ENCODE measurements around the gene SOX6. TPM values are rescaled to one million over a fixed set of nuclear protein-coding genes. Genes with fewer than 3 reads are reported as not detected.

Gene SOX6
- total RNA-seq, 1 donor from 2014 or later: 4.9 TPM

DNA sequence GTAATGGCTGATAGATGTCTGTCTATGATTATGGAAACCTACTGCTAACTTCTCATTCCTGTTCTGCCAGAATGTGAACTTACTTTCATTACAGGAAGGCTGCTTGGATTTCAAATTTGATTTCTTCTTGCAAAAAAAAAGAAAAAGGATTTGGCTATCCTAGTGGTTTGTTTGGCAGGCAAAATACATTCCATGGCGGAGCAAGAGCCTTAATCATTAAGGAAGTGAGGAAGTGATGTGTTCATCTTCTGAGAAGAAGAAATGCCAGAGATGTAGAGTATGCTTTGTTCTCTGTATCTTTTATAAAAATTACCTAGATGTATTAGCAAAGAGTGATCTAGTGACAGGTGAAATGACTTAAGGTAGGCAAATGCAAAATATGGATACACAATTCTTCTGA is 356.3 kb downstream of the SOX6 start:
- Histone ChIP-seq H3K4me1 (peaks cover 14% of the 10 kb centered on the region), H3K9me3 (no peaks in the 10 kb centered on the region), H3K27ac (no peak overlapping the region), H3K36me3 (no peaks in the 10 kb centered on the region), H3K27me3 (no peaks in the 10 kb centered on the region), H3K4me3 (no peak overlapping the region)
- DNase-seq (ENCODE audit: extremely low spot score in 2 of 2): no peak
- intact Hi-C loops (cut with DNase I): no loop called here
- TF ChIP-seq POLR2AphosphoS5 (IDR thresholded peaks at IDR 0.05; ENCODE audit: insufficient read depth in 1 of 2, low read depth in 1 of 2) (no peak), POLR2A (IDR thresholded peaks at IDR 0.05) (no peak)
- TF ChIP-seq, protein P1, sequence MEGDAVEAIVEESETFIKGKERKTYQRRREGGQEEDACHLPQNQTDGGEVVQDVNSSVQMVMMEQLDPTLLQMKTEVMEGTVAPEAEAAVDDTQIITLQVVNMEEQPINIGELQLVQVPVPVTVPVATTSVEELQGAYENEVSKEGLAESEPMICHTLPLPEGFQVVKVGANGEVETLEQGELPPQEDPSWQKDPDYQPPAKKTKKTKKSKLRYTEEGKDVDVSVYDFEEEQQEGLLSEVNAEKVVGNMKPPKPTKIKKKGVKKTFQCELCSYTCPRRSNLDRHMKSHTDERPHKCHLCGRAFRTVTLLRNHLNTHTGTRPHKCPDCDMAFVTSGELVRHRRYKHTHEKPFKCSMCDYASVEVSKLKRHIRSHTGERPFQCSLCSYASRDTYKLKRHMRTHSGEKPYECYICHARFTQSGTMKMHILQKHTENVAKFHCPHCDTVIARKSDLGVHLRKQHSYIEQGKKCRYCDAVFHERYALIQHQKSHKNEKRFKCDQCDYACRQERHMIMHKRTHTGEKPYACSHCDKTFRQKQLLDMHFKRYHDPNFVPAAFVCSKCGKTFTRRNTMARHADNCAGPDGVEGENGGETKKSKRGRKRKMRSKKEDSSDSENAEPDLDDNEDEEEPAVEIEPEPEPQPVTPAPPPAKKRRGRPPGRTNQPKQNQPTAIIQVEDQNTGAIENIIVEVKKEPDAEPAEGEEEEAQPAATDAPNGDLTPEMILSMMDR (IDR thresholded peaks at IDR 0.05): no peak

DNA sequence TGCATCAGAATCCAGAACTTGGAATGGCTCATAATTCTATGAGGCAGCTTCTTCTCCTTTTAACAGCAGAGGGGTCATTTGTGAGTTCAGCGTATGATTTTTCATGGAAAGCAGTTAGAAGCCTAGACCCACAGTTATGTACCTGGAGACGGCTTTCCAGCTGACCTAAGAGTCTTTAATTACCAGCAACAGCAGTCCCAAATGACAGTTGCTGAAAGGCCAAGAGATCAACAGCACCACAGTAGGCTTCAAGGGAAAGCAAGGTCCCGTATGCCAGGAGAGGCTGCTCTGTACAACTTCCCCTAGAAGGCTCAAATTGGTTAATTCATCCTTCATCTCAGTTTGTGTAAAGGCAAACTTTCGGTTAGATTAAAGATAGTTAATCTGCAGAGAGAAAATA is 363.0 kb downstream of the SOX6 start:
- Histone ChIP-seq H3K27me3 (no peaks in the 10 kb centered on the region), H3K36me3 (no peaks in the 10 kb centered on the region), H3K27ac (no peak overlapping the region), H3K9me3 (no peaks in the 10 kb centered on the region), H3K4me1 (no peaks in the 10 kb centered on the region), H3K4me3 (no peak overlapping the region)
- DNase-seq (ENCODE audit: extremely low spot score in 2 of 2): no peak
- intact Hi-C loops (cut with DNase I): no loop called here
- TF ChIP-seq POLR2AphosphoS5 (IDR thresholded peaks at IDR 0.05; ENCODE audit: insufficient read depth in 1 of 2, low read depth in 1 of 2) (no peak), POLR2A (IDR thresholded peaks at IDR 0.05) (no peak)
- TF ChIP-seq, protein P1 (IDR thresholded peaks at IDR 0.05): no peak

DNA sequence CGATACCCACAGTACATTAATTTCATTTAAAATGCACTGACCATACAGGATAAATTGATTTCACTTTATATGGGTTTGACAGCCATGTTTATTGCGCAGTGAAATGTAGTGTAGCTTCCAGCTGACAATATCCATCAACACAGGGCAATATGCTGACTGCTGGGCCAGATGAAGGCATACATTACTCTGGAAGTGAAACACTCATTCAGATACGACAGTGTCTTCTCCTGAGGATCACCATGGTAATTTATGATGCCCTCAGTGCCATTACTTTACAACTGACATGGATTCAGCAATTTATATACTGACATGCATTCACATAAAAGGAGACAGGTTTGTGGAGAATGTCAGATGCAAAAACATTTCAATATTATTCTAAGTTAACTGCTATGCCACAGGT is 365.1 kb downstream of the SOX6 start:
- H3K9me3 ChIP-seq: no peaks in the 10 kb centered on the region
- H3K4me1 ChIP-seq: no peaks in the 10 kb centered on the region
- no peaks in the 10 kb centered on the region for H3K36me3 ChIP-seq
- no peak for DNase-seq (ENCODE audit: extremely low spot score in 2 of 2)
- H3K27ac ChIP-seq: no peak overlapping the region
- no peaks in the 10 kb centered on the region for H3K27me3 ChIP-seq
- intact Hi-C loops (cut with DNase I): no loop called here
- H3K4me3 ChIP-seq: no peak overlapping the region
- TF ChIP-seq POLR2A (IDR thresholded peaks at IDR 0.05) (no peak), POLR2AphosphoS5 (IDR thresholded peaks at IDR 0.05; ENCODE audit: insufficient read depth in 1 of 2, low read depth in 1 of 2) (no peak)
- TF ChIP-seq, protein P1 (IDR thresholded peaks at IDR 0.05): no peak

DNA sequence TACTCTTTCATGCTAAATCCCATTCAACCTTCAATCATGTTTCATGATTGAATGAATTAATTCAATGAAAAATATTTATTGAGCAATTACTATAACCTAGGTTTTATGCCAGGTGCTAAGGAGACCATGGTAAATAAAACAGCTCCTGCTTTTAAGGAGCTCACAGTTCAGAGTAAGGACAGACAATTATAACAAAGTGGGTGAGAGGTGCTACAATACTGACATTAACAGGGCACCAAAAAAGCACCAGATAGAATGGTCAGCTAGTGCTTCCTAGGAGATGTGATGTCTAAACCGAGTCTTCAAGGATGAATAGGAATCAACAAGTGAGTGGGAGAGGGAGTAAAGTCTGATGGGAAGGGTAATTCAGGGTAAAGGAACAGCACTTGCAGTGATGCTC is 366.7 kb downstream of the SOX6 start:
- no peak for TF ChIP-seq POLR2AphosphoS5 (IDR thresholded peaks at IDR 0.05; ENCODE audit: insufficient read depth in 1 of 2, low read depth in 1 of 2)
- TF ChIP-seq, protein P1 (IDR thresholded peaks at IDR 0.05): no peak
- TF ChIP-seq POLR2A (IDR thresholded peaks at IDR 0.05): no peak
- intact Hi-C loops (cut with DNase I): no loop called here
- no peak for DNase-seq (ENCODE audit: extremely low spot score in 2 of 2)
- Histone ChIP-seq H3K27me3 (no peaks in the 10 kb centered on the region), H3K9me3 (no peaks in the 10 kb centered on the region), H3K27ac (no peak overlapping the region), H3K4me1 (no peaks in the 10 kb centered on the region), H3K36me3 (no peaks in the 10 kb centered on the region), H3K4me3 (no peak overlapping the region)

GRCh38 chr11:15988693-15989231 is 367.6 kb downstream of the SOX6 start:
- no peaks in the 10 kb centered on the region for H3K36me3 ChIP-seq
- H3K27ac ChIP-seq: no peak overlapping the region
- no peaks in the 10 kb centered on the region for H3K9me3 ChIP-seq
- no peak for TF ChIP-seq POLR2A (IDR thresholded peaks at IDR 0.05)
- no peak overlapping the region for H3K4me3 ChIP-seq
- no peak for DNase-seq (ENCODE audit: extremely low spot score in 2 of 2)
- intact Hi-C loops (cut with DNase I): no loop called here
- H3K27me3 ChIP-seq: no peaks in the 10 kb centered on the region
- H3K4me1 ChIP-seq: no peaks in the 10 kb centered on the region

Measured in vagina (tissue), 2 donors.